ENCODE data around the gene FAHD2A. TPM values are rescaled to one million over a fixed set of nuclear protein-coding genes. Genes with fewer than 3 reads are reported as not detected.

FAHD2A gene, protein sequence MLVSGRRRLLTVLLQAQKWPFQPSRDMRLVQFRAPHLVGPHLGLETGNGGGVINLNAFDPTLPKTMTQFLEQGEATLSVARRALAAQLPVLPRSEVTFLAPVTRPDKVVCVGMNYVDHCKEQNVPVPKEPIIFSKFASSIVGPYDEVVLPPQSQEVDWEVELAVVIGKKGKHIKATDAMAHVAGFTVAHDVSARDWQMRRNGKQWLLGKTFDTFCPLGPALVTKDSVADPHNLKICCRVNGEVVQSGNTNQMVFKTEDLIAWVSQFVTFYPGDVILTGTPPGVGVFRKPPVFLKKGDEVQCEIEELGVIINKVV
- polyA plus RNA-seq (2013): 9.6 and 10.0 TPM in 2 replicates

DNA sequence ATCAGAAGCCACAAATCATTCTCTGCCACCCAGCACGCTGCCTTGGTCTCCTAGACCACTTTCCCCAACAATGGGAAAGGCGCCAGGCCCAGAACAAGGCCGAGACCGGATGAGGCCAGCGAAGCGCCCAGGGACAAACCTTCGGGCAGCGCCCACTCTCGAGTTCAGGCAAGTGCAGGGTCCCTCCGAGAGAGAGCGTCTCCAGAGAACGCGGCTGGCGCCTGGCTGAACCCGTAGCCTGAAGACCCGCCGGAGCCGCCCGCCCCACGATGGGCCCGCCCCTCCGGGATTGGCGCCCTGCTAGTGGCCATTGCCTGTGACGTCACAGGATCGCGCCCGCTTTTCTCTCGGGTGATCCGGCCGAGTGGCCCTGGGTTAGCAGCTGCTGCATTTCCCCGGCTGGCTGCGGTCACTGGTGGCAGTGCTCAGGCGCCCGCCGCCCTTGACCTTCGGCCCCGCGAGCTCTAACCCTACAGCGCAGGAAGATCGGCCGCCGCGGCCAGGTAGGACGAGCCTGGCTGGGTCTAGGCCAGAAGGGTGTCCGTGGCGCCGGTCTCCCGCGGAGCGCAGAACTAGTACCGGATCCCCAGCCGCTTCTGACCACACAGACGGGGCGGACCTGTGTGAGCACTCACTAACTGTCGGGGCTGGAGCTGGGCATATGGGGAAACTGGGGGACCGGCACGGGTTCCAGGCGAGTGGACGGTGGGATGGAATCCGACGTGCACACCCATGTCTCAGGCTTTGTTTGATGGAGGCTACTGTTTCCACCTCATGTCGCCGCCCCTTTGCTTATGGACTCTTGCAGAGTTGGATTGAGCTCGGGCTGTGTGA is at the start of gene FAHD2A:
Gene FAHD2A, plus strand, starts transcription at position 339 of the 834 bp plus-strand sequence. CDS start 2,851 bp downstream, outside the sequence.
- Histone ChIP-seq H2BK12ac (ENCODE audit: low read length) (no peak within 1 kb of the TSS), H3K9ac (ENCODE audit: low read length) (peak within 1 kb of the TSS; percentile 88), H4K12ac (ENCODE audit: low read depth, low read length) (peak within 1 kb of the TSS; percentile 86), H4K8ac (ENCODE audit: low read depth, low read length) (peak within 1 kb of the TSS; percentile 98), H3K4ac (ENCODE audit: low read depth, low read length) (peak within 1 kb of the TSS; percentile 0), H3K4me3 (ENCODE audit: low read depth, low read length) (peak within 1 kb of the TSS; percentile 97), H4K91ac (ENCODE audit: low read depth, low read length) (peak within 1 kb of the TSS; percentile 82), H3K18ac (ENCODE audit: low read length) (peak within 1 kb of the TSS; percentile 91), H3K4me1 (ENCODE audit: control insufficient read depth in 1 of 2, insufficient read depth in 2 of 2, low read length in 2 of 2) (peaks cover 3 to 10% of the 10 kb centered on the region in 2 experiments), H2BK5ac (ENCODE audit: low read depth, low read length, poor library complexity) (peak within 1 kb of the TSS; percentile 26), H2AK5ac (ENCODE audit: low read length) (no peak within 1 kb of the TSS), H2BK120ac (ENCODE audit: insufficient read depth, low read length, poor library complexity) (peak within 1 kb of the TSS; percentile 57), H3K23ac (ENCODE audit: low read length) (no peak within 1 kb of the TSS), H3K4me2 (ENCODE audit: low read length) (peak within 1 kb of the TSS; percentile 91), H3K79me2 (ENCODE audit: control insufficient read depth, insufficient read depth, low read length, poor library complexity) (peaks cover 2% of the 10 kb centered on the region), H2AFZ (ENCODE audit: insufficient read depth, low read length, poor library complexity) (peak within 1 kb of the TSS; percentile 94), H3K14ac (ENCODE audit: low read length) (peak within 1 kb of the TSS; percentile 87), H3K79me1 (ENCODE audit: low read length) (peaks cover 2% of the 10 kb centered on the region), H3K27me3 (ENCODE audit: insufficient read depth, low read length) (no peaks in the 10 kb centered on the region), H3K36me3 (ENCODE audit: control insufficient read depth in 1 of 2, insufficient read depth in 2 of 2, low read length in 2 of 2) (peaks cover 0 to 6% of the 10 kb centered on the region in 2 experiments), H3K27ac (ENCODE audit: low read depth, low read length) (no peak within 1 kb of the TSS), H3K9me3 (ENCODE audit: insufficient read depth, low read depth, low read length) (no peaks in the 10 kb centered on the region)
- DNase-seq: peak; percentile 89 to 92
- no CpG with 5 or more reads among the region's 64 CpGs for WGBS (ENCODE audit: extremely low coverage, insufficient coverage, insufficient read length)

DNA sequence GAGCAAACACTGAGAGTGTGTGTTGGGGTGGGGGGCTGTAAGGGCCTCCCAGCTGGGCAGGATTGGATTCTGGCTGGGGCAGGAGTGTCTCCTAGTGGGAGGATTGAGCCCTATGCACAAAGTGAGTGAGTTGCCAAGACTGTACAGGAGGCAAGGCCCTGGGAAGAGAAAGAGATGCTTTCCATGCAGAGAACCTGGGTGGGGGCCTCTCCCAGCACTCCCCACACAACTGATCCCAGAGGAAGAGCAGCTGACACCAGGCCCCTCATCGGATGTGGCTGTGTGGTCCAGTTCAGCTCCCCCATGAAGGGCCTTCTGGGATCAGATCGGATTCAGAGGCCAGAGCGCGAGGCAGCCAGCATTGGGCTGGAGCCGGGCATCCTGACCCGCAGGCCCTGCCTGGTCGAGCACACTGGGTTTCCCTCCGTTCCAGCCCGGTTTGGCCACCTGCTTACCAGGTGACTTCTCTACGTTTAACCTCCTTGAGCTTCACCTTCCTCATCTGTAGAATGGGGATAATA is 49.4 kb upstream of the FAHD2A start:
- Histone ChIP-seq H4K91ac (ENCODE audit: low read depth, low read length) (no peak overlapping the region), H3K14ac (ENCODE audit: low read length) (no peak overlapping the region), H2BK120ac (ENCODE audit: insufficient read depth, low read length, poor library complexity) (no peak overlapping the region), H3K79me2 (ENCODE audit: control insufficient read depth, insufficient read depth, low read length, poor library complexity) (no peaks in the 10 kb centered on the region), H3K79me1 (ENCODE audit: low read length) (no peaks in the 10 kb centered on the region), H3K27ac (ENCODE audit: low read depth, low read length) (no peak overlapping the region), H4K8ac (ENCODE audit: low read depth, low read length) (no peak overlapping the region), H2BK12ac (ENCODE audit: low read length) (no peak overlapping the region), H3K4ac (ENCODE audit: low read depth, low read length) (no peak overlapping the region), H2AFZ (ENCODE audit: insufficient read depth, low read length, poor library complexity) (no peak overlapping the region), H3K4me3 (ENCODE audit: low read depth, low read length) (no peak overlapping the region), H3K9ac (ENCODE audit: low read length) (no peak overlapping the region), H3K4me2 (ENCODE audit: low read length) (no peak overlapping the region), H2BK5ac (ENCODE audit: low read depth, low read length, poor library complexity) (no peak overlapping the region), H3K9me3 (ENCODE audit: insufficient read depth, low read depth, low read length) (peaks cover 9% of the 10 kb centered on the region), H3K27me3 (ENCODE audit: insufficient read depth, low read length) (peaks cover 4% of the 10 kb centered on the region), H3K4me1 (ENCODE audit: control insufficient read depth in 1 of 2, insufficient read depth in 2 of 2, low read length in 2 of 2) (no peaks in the 10 kb centered on the region), H3K18ac (ENCODE audit: low read length) (no peak overlapping the region), H3K23ac (ENCODE audit: low read length) (no peak overlapping the region), H4K12ac (ENCODE audit: low read depth, low read length) (no peak overlapping the region), H2AK5ac (ENCODE audit: low read length) (no peak overlapping the region), H3K36me3 (ENCODE audit: control insufficient read depth in 1 of 2, insufficient read depth in 2 of 2, low read length in 2 of 2) (no peaks in the 10 kb centered on the region)
- no CpG with 5 or more reads among the region's 10 CpGs for WGBS (ENCODE audit: extremely low coverage, insufficient coverage, insufficient read length)
- no peak for DNase-seq

DNA sequence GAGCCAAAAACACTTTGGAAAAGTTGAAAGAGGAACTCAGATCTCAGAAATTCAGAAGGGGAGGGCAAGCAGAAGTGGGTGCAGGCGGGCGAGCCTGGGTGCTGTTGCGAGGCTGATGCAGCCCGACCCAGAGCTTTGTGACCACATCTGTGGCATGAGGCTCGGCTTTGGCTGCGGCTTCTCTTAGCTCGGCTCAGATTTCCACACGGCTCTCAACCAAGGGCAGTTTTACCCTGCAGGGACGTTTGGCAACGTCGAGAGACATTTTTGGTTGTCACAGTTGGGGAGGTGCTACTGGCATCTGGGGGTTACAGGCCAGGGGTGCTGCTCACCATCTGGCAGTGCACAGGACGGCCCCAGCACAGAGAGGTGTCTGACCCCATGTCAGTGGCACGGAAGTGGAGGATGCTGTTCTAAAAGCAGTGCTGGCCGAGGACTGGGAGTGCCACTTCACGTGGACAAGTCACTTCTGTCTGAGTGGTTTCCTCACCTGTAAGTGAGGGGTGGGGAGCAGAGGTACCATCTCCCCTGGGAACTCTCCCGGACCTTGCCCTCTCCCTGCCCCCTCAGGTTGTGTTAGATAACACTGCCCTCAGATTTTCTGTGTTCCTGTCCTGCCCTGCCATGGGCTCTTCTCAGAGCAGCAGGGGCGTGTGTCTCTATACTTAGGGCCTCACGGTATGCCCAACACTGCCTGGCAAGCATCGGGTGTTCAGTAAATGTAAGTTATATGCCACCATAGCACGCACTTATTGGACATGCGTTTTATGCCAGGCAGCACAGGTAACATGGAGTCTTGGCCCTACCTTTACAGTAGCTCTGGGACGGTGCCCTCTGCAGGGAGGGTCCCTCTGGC is 48.7 kb upstream of the FAHD2A start:
- Histone ChIP-seq H3K4me3 (ENCODE audit: low read depth, low read length) (peak overlapping the region; percentile 22), H2BK12ac (ENCODE audit: low read length) (no peak overlapping the region), H3K9me3 (ENCODE audit: insufficient read depth, low read depth, low read length) (peaks cover 9% of the 10 kb centered on the region), H3K79me2 (ENCODE audit: control insufficient read depth, insufficient read depth, low read length, poor library complexity) (no peaks in the 10 kb centered on the region), H3K4ac (ENCODE audit: low read depth, low read length) (no peak overlapping the region), H3K79me1 (ENCODE audit: low read length) (no peaks in the 10 kb centered on the region), H3K27ac (ENCODE audit: low read depth, low read length) (no peak overlapping the region), H2AFZ (ENCODE audit: insufficient read depth, low read length, poor library complexity) (no peak overlapping the region), H4K12ac (ENCODE audit: low read depth, low read length) (no peak overlapping the region), H3K23ac (ENCODE audit: low read length) (no peak overlapping the region), H2BK5ac (ENCODE audit: low read depth, low read length, poor library complexity) (no peak overlapping the region), H3K9ac (ENCODE audit: low read length) (no peak overlapping the region), H3K14ac (ENCODE audit: low read length) (no peak overlapping the region), H4K91ac (ENCODE audit: low read depth, low read length) (no peak overlapping the region), H2BK120ac (ENCODE audit: insufficient read depth, low read length, poor library complexity) (no peak overlapping the region), H4K8ac (ENCODE audit: low read depth, low read length) (no peak overlapping the region), H3K18ac (ENCODE audit: low read length) (no peak overlapping the region), H3K36me3 (ENCODE audit: control insufficient read depth in 1 of 2, insufficient read depth in 2 of 2, low read length in 2 of 2) (no peaks in the 10 kb centered on the region), H3K27me3 (ENCODE audit: insufficient read depth, low read length) (peaks cover 1% of the 10 kb centered on the region), H2AK5ac (ENCODE audit: low read length) (no peak overlapping the region), H3K4me2 (ENCODE audit: low read length) (no peak overlapping the region), H3K4me1 (ENCODE audit: control insufficient read depth in 1 of 2, insufficient read depth in 2 of 2, low read length in 2 of 2) (no peaks in the 10 kb centered on the region)
- WGBS (ENCODE audit: extremely low coverage, insufficient coverage, insufficient read length): no CpG with 5 or more reads among the region's 22 CpGs
- no peak for DNase-seq

DNA sequence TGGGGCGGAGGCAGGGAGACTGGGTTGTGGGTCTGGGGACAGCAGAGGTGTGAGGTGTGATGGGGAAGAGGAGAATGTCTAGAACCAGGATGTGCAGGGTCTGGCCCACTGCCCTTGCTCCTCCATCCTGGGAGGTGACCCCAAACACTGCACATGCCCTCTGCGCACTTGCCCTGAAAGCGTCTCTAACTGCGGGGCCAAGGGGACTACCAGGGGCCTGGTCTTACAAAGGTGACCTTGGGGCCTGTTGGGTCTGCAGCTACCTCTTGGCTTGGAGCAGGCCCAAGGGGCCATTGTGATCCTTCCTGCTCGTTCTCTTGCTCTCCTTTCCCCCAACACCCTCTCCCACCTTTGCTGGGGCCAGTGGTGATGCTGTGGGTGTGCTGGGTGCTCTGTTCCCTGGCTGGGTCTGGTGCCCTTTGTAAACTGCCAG is 48.0 kb upstream of the FAHD2A start:
- Histone ChIP-seq H3K79me1 (ENCODE audit: low read length) (no peaks in the 10 kb centered on the region), H3K27ac (ENCODE audit: low read depth, low read length) (no peak overlapping the region), H3K4ac (ENCODE audit: low read depth, low read length) (no peak overlapping the region), H2BK120ac (ENCODE audit: insufficient read depth, low read length, poor library complexity) (no peak overlapping the region), H2AK5ac (ENCODE audit: low read length) (no peak overlapping the region), H4K8ac (ENCODE audit: low read depth, low read length) (no peak overlapping the region), H3K9ac (ENCODE audit: low read length) (no peak overlapping the region), H3K18ac (ENCODE audit: low read length) (no peak overlapping the region), H4K12ac (ENCODE audit: low read depth, low read length) (no peak overlapping the region), H2BK5ac (ENCODE audit: low read depth, low read length, poor library complexity) (no peak overlapping the region), H2BK12ac (ENCODE audit: low read length) (no peak overlapping the region), H3K79me2 (ENCODE audit: control insufficient read depth, insufficient read depth, low read length, poor library complexity) (no peaks in the 10 kb centered on the region), H3K14ac (ENCODE audit: low read length) (no peak overlapping the region), H3K9me3 (ENCODE audit: insufficient read depth, low read depth, low read length) (peaks cover 6% of the 10 kb centered on the region), H3K27me3 (ENCODE audit: insufficient read depth, low read length) (peaks cover 1% of the 10 kb centered on the region), H3K4me2 (ENCODE audit: low read length) (no peak overlapping the region), H3K36me3 (ENCODE audit: control insufficient read depth in 1 of 2, insufficient read depth in 2 of 2, low read length in 2 of 2) (no peaks in the 10 kb centered on the region), H3K23ac (ENCODE audit: low read length) (no peak overlapping the region), H4K91ac (ENCODE audit: low read depth, low read length) (no peak overlapping the region), H3K4me3 (ENCODE audit: low read depth, low read length) (peak overlapping the region; percentile 22), H2AFZ (ENCODE audit: insufficient read depth, low read length, poor library complexity) (no peak overlapping the region), H3K4me1 (ENCODE audit: control insufficient read depth in 1 of 2, insufficient read depth in 2 of 2, low read length in 2 of 2) (no peaks in the 10 kb centered on the region)
- WGBS (ENCODE audit: extremely low coverage, insufficient coverage, insufficient read length): no CpG with 5 or more reads among the region's 5 CpGs
- DNase-seq: no peak

All from trophoblast cell (in vitro differentiated cells and primary cell).